ENCODE results near the gene VAMP8. TPM values are rescaled to one million over a fixed set of nuclear protein-coding genes. Genes with fewer than 3 reads are reported as not detected.
"Not testable (repeated sequence)": the region's sequence is repeated elsewhere in the genome, so short reads cannot be mapped to it uniquely, and the experiment has no call there.

VAMP8 gene
- total RNA-seq, 2 experiments from 2014 or later = 99.6 to 124 TPM

GRCh38 chr2:85611217-85611704, 33.9 kb downstream of the VAMP8 start:
- no peaks in the 10 kb centered on the region for H3K27me3 Mint-ChIP-seq
- no peak for DNase-seq
- H3K36me3 Mint-ChIP-seq = peaks cover 19% of the 10 kb centered on the region
- CTCF ChIA-PET = interaction anchor here (1.0 to 1.6 kb wide), 5 partner anchors 10 to 62 kb away, joined by 3 to 5 read pairs (median 4); partner anchors contain the start of gene RNF181
- no peaks in the 10 kb centered on the region for H3K9me3 Mint-ChIP-seq (ENCODE audit: low read depth)
- ATAC-seq = peak; percentile 15
- peak overlapping the region; percentile 87 for H3K4me3 Mint-ChIP-seq
- peaks cover 34% of the 10 kb centered on the region for H3K4me1 Mint-ChIP-seq
- H3K27ac Mint-ChIP-seq = peak overlapping the region; percentile 80

- Mint-ChIP-seq H3K4me1 (peaks cover 34% of the 10 kb centered on the region), H3K36me3 (peaks cover 18% of the 10 kb centered on the region), H3K9me3 (ENCODE audit: low read depth) (no peaks in the 10 kb centered on the region), H3K4me3 (peak within 1 kb of the TSS; percentile 87), H3K27me3 (no peaks in the 10 kb centered on the region), H3K27ac (peak within 1 kb of the TSS; percentile 87)
- CTCF ChIA-PET = interaction anchor here (1.0 to 1.6 kb wide), 4 partner anchors 10 to 56 kb away, joined by 4 to 5 read pairs (median 4); partner anchors contain the start of gene RNF181
- DNase-seq (peak; percentile 93), ATAC-seq (peak; percentile 81)
Measured at GRCh38 chr2:85611705-85612587, 34.6 kb downstream of the VAMP8 start, which contains the start of gene C2orf68. C2orf68 (minus strand) TSS chr2:85612066; CDS start chr2:85611984, 82 bp downstream.

GRCh38 chr2:85613717-85614515, 36.5 kb downstream of the VAMP8 start:
- ATAC-seq (no peak), DNase-seq (no peak)
- Mint-ChIP-seq H3K27ac (peak overlapping the region; percentile 52), H3K4me1 (peaks cover 48% of the 10 kb centered on the region), H3K4me3 (peak overlapping the region; percentile 23), H3K9me3 (ENCODE audit: low read depth) (no peaks in the 10 kb centered on the region), H3K27me3 (no peaks in the 10 kb centered on the region), H3K36me3 (peaks cover 13% of the 10 kb centered on the region)
- CTCF ChIA-PET = no interaction called here

GRCh38 chr2:85614757-85615156, 37.4 kb downstream of the VAMP8 start:
- Mint-ChIP-seq H3K36me3 (peaks cover 16% of the 10 kb centered on the region), H3K4me1 (peaks cover 50% of the 10 kb centered on the region), H3K27ac (peak overlapping the region; percentile 34)
- H3K9me3 Mint-ChIP-seq (ENCODE audit: low read depth); DNase-seq; H3K4me3 Mint-ChIP-seq; ATAC-seq; H3K27me3 Mint-ChIP-seq: not testable (repeated sequence)
- CTCF ChIA-PET = interaction anchor here (1.4 to 3.9 kb wide), 2 partner anchors 10 to 23 kb away, joined by 3 to 25 read pairs; no protein-coding TSS in a partner anchor

GRCh38 chr2:85615413-85615728, 38.0 kb downstream of the VAMP8 start:
- H3K4me1 Mint-ChIP-seq = peaks cover 47% of the 10 kb centered on the region
- H3K4me3 Mint-ChIP-seq = peak overlapping the region; percentile 22
- no peaks in the 10 kb centered on the region for H3K27me3 Mint-ChIP-seq
- ATAC-seq = no peak
- H3K27ac Mint-ChIP-seq = peak overlapping the region; percentile 99
- H3K9me3 Mint-ChIP-seq (ENCODE audit: low read depth) = no peaks in the 10 kb centered on the region
- DNase-seq = no peak
- CTCF ChIA-PET = interaction anchor here (1.2 to 3.9 kb wide), 4 partner anchors 11 to 199 kb away, joined by 3 to 25 read pairs (median 5); no protein-coding TSS in a partner anchor
- H3K36me3 Mint-ChIP-seq = peaks cover 13% of the 10 kb centered on the region

- CTCF ChIA-PET = interaction anchor here (3.9 kb wide), 1 partner anchor 20 kb away, joined by 25 read pairs; no protein-coding TSS in a partner anchor
- not testable (repeated sequence) for H3K9me3 Mint-ChIP-seq (ENCODE audit: low read depth); ATAC-seq; DNase-seq; H3K27me3 Mint-ChIP-seq
- peaks cover 21% of the 10 kb centered on the region for H3K36me3 Mint-ChIP-seq
- H3K4me3 Mint-ChIP-seq = peak overlapping the region; percentile 97
- H3K27ac Mint-ChIP-seq = peak overlapping the region; percentile 99
- peaks cover 42% of the 10 kb centered on the region for H3K4me1 Mint-ChIP-seq
Measured at GRCh38 chr2:85617723-85618122, 40.3 kb downstream of the VAMP8 start.

GRCh38 chr2:85619617-85620016, 42.2 kb downstream of the VAMP8 start:
- Mint-ChIP-seq H3K27ac (peak overlapping the region; percentile 59), H3K4me3 (no peak overlapping the region), H3K4me1 (peaks cover 36% of the 10 kb centered on the region), H3K27me3 (no peaks in the 10 kb centered on the region), H3K36me3 (peaks cover 36% of the 10 kb centered on the region), H3K9me3 (ENCODE audit: low read depth) (no peaks in the 10 kb centered on the region)
- no peak for DNase-seq
- no peak for ATAC-seq
- CTCF ChIA-PET = interaction anchor here (4.8 kb wide), 1 partner anchor 18 kb away, joined by 30 read pairs; no protein-coding TSS in a partner anchor

GRCh38 chr2:85621338-85621737, 44.0 kb downstream of the VAMP8 start:
- ATAC-seq (no peak), DNase-seq (no peak)
- Mint-ChIP-seq H3K27ac (no peak overlapping the region), H3K9me3 (ENCODE audit: low read depth) (no peaks in the 10 kb centered on the region), H3K27me3 (no peaks in the 10 kb centered on the region), H3K4me3 (no peak overlapping the region), H3K4me1 (peaks cover 26% of the 10 kb centered on the region), H3K36me3 (peaks cover 52% of the 10 kb centered on the region)
- CTCF ChIA-PET = interaction anchor here (0.5 to 4.8 kb wide), 3 partner anchors 13 to 58 kb away, joined by 3 to 30 read pairs (median 5); no protein-coding TSS in a partner anchor

GRCh38 chr2:85623991-85624390, 46.6 kb downstream of the VAMP8 start:
- no peaks in the 10 kb centered on the region for H3K9me3 Mint-ChIP-seq (ENCODE audit: low read depth)
- no peak overlapping the region for H3K4me3 Mint-ChIP-seq
- DNase-seq (no peak), ATAC-seq (no peak)
- H3K4me1 Mint-ChIP-seq = peaks cover 23% of the 10 kb centered on the region
- H3K27me3 Mint-ChIP-seq = no peaks in the 10 kb centered on the region
- CTCF ChIA-PET = interaction anchor here (2.4 kb wide), 1 partner anchor 13 kb away, joined by 11 read pairs; no protein-coding TSS in a partner anchor
- no peak overlapping the region for H3K27ac Mint-ChIP-seq
- H3K36me3 Mint-ChIP-seq = peaks cover 53% of the 10 kb centered on the region

GRCh38 chr2:85628658-85629057, 51.3 kb downstream of the VAMP8 start:
- peaks cover 64% of the 10 kb centered on the region for H3K36me3 Mint-ChIP-seq
- no peak overlapping the region for H3K4me3 Mint-ChIP-seq
- peak; percentile 82 for ATAC-seq
- CTCF ChIA-PET = interaction anchor here (1.5 to 3.0 kb wide), 2 partner anchors 8 to 101 kb away, joined by 4 to 25 read pairs; no protein-coding TSS in a partner anchor
- no peaks in the 10 kb centered on the region for H3K9me3 Mint-ChIP-seq (ENCODE audit: low read depth)
- H3K27me3 Mint-ChIP-seq = no peaks in the 10 kb centered on the region
- DNase-seq = no peak
- H3K27ac Mint-ChIP-seq = peak overlapping the region; percentile 81
- H3K4me1 Mint-ChIP-seq = peaks cover 21% of the 10 kb centered on the region

- peaks cover 55% of the 10 kb centered on the region for H3K36me3 Mint-ChIP-seq
- no peak overlapping the region for H3K4me3 Mint-ChIP-seq
- H3K27ac Mint-ChIP-seq = no peak overlapping the region
- CTCF ChIA-PET = interaction anchor here (0.9 kb wide), 1 partner anchor 29 kb away, joined by 3 read pairs; no protein-coding TSS in a partner anchor
- ATAC-seq (no peak), DNase-seq (no peak)
- H3K4me1 Mint-ChIP-seq = peaks cover 24% of the 10 kb centered on the region
- no peaks in the 10 kb centered on the region for H3K9me3 Mint-ChIP-seq (ENCODE audit: low read depth)
- no peaks in the 10 kb centered on the region for H3K27me3 Mint-ChIP-seq
Measured at GRCh38 chr2:85631316-85631715, 53.9 kb downstream of the VAMP8 start.

Data from activated CD8-positive, alpha-beta memory T cell treated with anti-CD3 and anti-CD28 coated beads, Interleukin-2, amount 10 ng/mL, durations not matched to agents 7 days and 5 days (primary cell).